WTC11 (cell line): ENCODE results near the gene MGRN1. TPM values are rescaled to one million over a fixed set of nuclear protein-coding genes. Genes with fewer than 3 reads are reported as not detected.

ENCODE experiments used
- ATAC-seq: fragments of 200-7000 bp; cut with Tn5 transposase; 2 replicates; pipeline ENCODE4 v1.10.0; 2021; ENCODE audit warnings: mild to moderate bottlenecking, moderate library complexity
- CTCF ChIA-PET: fragments of 300-600 bp; sonication (Branson Sonifier 250); formaldehyde crosslinking; loops from one replicate; lab custom pipeline; 2021; ENCODE audit warnings: antibody characterized with exemption; lab: Charles Lee
- POLR2A ChIA-PET: fragments of 350-600 bp; sonication (Branson Sonifier 250); formaldehyde crosslinking; loops from one replicate; lab custom pipeline; 2021; ENCODE audit warnings: antibody characterized with exemption; lab: Charles Lee
- DNase-seq: peaks from one replicate; pipeline ENCODE4 v3.0.0; 2021; ENCODE audit warnings: low spot score
- H3K27ac Mint-ChIP-seq: 2 replicates; pipeline ENCODE4 v1.8.0; 2021; ENCODE audit warnings: mixed read lengths
- H3K27me3 Mint-ChIP-seq: 2 replicates; pipeline ENCODE4 v1.8.0; 2021; ENCODE audit warnings: low read depth, mild to moderate bottlenecking, moderate library complexity, mixed read lengths
- H3K36me3 Mint-ChIP-seq: 2 replicates; pipeline ENCODE4 v1.8.0; 2021; ENCODE audit warnings: mixed read lengths
- H3K4me1 Mint-ChIP-seq: 2 replicates; pipeline ENCODE4 v1.8.0; 2022; ENCODE audit warnings: mixed read lengths
- H3K4me3 Mint-ChIP-seq: 2 replicates; pipeline ENCODE4 v1.8.0; 2021; ENCODE audit warnings: mild to moderate bottlenecking, moderate library complexity, mixed read lengths
- H3K9me3 Mint-ChIP-seq: 2 replicates; pipeline ENCODE4 v1.8.0; 2021; ENCODE audit warnings: mixed read lengths
- AR ChIP-seq: fragments of 250-450 bp; sonication (Bioruptor Pico); IDR thresholded peaks from 2 replicates; pipeline ENCODE4 v1.9.0; 2021; ENCODE audit warnings: mild to moderate bottlenecking
- ARID4B ChIP-seq: sonication (generic); formaldehyde crosslinking; IDR thresholded peaks from 2 replicates; pipeline ENCODE4 v1.8.0; 2023; ENCODE audit warnings: missing genetic modification reagents, mild to moderate bottlenecking, borderline replicate concordance
- ATF2 ChIP-seq: sonication (generic); formaldehyde crosslinking; IDR thresholded peaks from 2 replicates; pipeline ENCODE4 v1.8.1; 2022; ENCODE audit warnings: low read depth, missing genetic modification reagents, borderline replicate concordance
- ATF3 ChIP-seq: sonication (generic); formaldehyde crosslinking; conservative IDR thresholded peaks from 2 replicates; pipeline ENCODE4 v1.8.1; 2022; ENCODE audit warnings: mild to moderate bottlenecking, missing genetic modification reagents
- ATF6 ChIP-seq: sonication (generic); formaldehyde crosslinking; IDR thresholded peaks from 2 replicates; pipeline ENCODE4 v1.8.1; 2023; ENCODE audit warnings: mild to moderate bottlenecking, missing genetic modification reagents
- CREM ChIP-seq: sonication (generic); formaldehyde crosslinking; IDR thresholded peaks from 2 replicates; pipeline ENCODE4 v1.8.1; 2022; ENCODE audit warnings: mild to moderate bottlenecking, missing genetic modification reagents, moderate library complexity
- E2F5 ChIP-seq: sonication (generic); formaldehyde crosslinking; IDR thresholded peaks from 2 replicates; pipeline ENCODE4 v1.8.1; 2022; ENCODE audit warnings: mild to moderate bottlenecking, moderate library complexity, missing genetic modification reagents
- HMGA2 ChIP-seq: fragments of 250-450 bp; sonication (Bioruptor Pico); IDR thresholded peaks from 2 replicates; pipeline ENCODE4 v1.4.0; 2021; ENCODE audit warnings: mild to moderate bottlenecking, moderate library complexity
- IRF2 ChIP-seq: sonication (generic); formaldehyde crosslinking; IDR thresholded peaks from 2 replicates; pipeline ENCODE4 v1.8.0; 2022; ENCODE audit warnings: low read depth, missing genetic modification reagents, borderline replicate concordance
- JUN ChIP-seq: sonication (generic); formaldehyde crosslinking; IDR thresholded peaks from 2 replicates; pipeline ENCODE4 v1.8.0; 2023; ENCODE audit warnings: mild to moderate bottlenecking, missing genetic modification reagents
- MYBL2 ChIP-seq: sonication (generic); formaldehyde crosslinking; IDR thresholded peaks from 2 replicates; pipeline ENCODE4 v1.8.1; 2023; ENCODE audit warnings: mild to moderate bottlenecking, moderate library complexity, missing genetic modification reagents
- NFE2L1 ChIP-seq: sonication (generic); formaldehyde crosslinking; IDR thresholded peaks from 2 replicates; pipeline ENCODE4 v1.8.1; 2023; ENCODE audit warnings: missing genetic modification reagents
- NFYB ChIP-seq: sonication (generic); formaldehyde crosslinking; conservative IDR thresholded peaks from 2 replicates; pipeline ENCODE4 v1.8.0; 2022; ENCODE audit warnings: low read depth, missing genetic modification reagents
- NR1H2 ChIP-seq: sonication (generic); formaldehyde crosslinking; IDR thresholded peaks from 2 replicates; pipeline ENCODE4 v1.9.0; 2021; ENCODE audit warnings: mild to moderate bottlenecking, moderate library complexity, missing genetic modification reagents
- PRRX2 ChIP-seq: fragments of 250-450 bp; sonication (Bioruptor Pico); IDR thresholded peaks from 2 replicates; pipeline ENCODE4 v1.8.0; 2021; ENCODE audit warnings: mild to moderate bottlenecking
- SP1 ChIP-seq: sonication (generic); formaldehyde crosslinking; conservative IDR thresholded peaks from 2 replicates; pipeline ENCODE4 v1.8.1; 2022; ENCODE audit warnings: missing genetic modification reagents
- TP53 ChIP-seq: sonication (generic); formaldehyde crosslinking; IDR thresholded peaks from 2 replicates; pipeline ENCODE4 v1.8.1; 2023; ENCODE audit warnings: mild to moderate bottlenecking, missing genetic modification reagents
- ZNF219 ChIP-seq: sonication (generic); formaldehyde crosslinking; IDR thresholded peaks from 2 replicates; pipeline ENCODE4 v1.8.0; 2023; ENCODE audit warnings: missing genetic modification reagents, mild to moderate bottlenecking, borderline replicate concordance
- total RNA-seq: library from RNA; stranded (reverse); gene quantifications from 3 replicates; pipeline ENCODE4 v1.2.3, GENCODE V29; 2021

Gene MGRN1
- total RNA-seq, 1 experiment from 2014 or later, result 88.8 TPM

- Mint-ChIP-seq H3K4me3 (no peak overlapping the region), H3K4me1 (no peaks in the 10 kb centered on the region), H3K36me3 (peaks cover 9% of the 10 kb centered on the region), H3K27me3 (no peaks in the 10 kb centered on the region), H3K9me3 (no peaks in the 10 kb centered on the region), H3K27ac (0 out of 2 replicates have a peak overlapping the region, but pooled peaks have one; percentile 49)
- no peak for DNase-seq
- ChIA-PET CTCF (interaction anchor here (1.7 kb wide), 1 partner anchor 61 kb away, joined by 3 read pairs; the partner anchor contains the start of gene MGRN1), POLR2A (no interaction called here)
- TF ChIP-seq ATF6 (CRISPR knock-in tag), result no peak
- no peak for TF ChIP-seq IRF2 (CRISPR knock-in tag)
- no peak for TF ChIP-seq NFYB (CRISPR knock-in tag)
- TF ChIP-seq TP53, result no peak
- no peak for TF ChIP-seq PRRX2
- no peak for TF ChIP-seq NR1H2 (CRISPR knock-in tag)
- TF ChIP-seq HMGA2, result no peak
- TF ChIP-seq AR (CRISPR knock-in tag), result no peak
- TF ChIP-seq ATF3 (CRISPR knock-in tag), result no peak
- no peak for TF ChIP-seq E2F5 (CRISPR knock-in tag)
- ATAC-seq, result no peak
These were observed 60.7 kb downstream of the MGRN1 start for GRCh38 chr16:4685292-4685691.

GRCh38 chr16:4685776-4686496 lies 61.3 kb downstream of the MGRN1 start:
- DNase-seq, result no peak
- Mint-ChIP-seq H3K4me1 (no peaks in the 10 kb centered on the region), H3K4me3 (no peak overlapping the region), H3K9me3 (no peaks in the 10 kb centered on the region), H3K27me3 (no peaks in the 10 kb centered on the region), H3K27ac (no peak overlapping the region), H3K36me3 (peaks cover 9% of the 10 kb centered on the region)
- POLR2A ChIA-PET, result no interaction called here
- ATAC-seq, result no peak
- CTCF ChIA-PET, result interaction anchor here (0.5 kb wide), 1 partner anchor 46 kb away, joined by 3 read pairs; no protein-coding TSS in a partner anchor
- TF ChIP-seq ARID4B (CRISPR knock-in tag) (no peak), ZNF219 (CRISPR knock-in tag) (no peak), ATF6 (CRISPR knock-in tag) (no peak), NFE2L1 (CRISPR knock-in tag) (no peak), ATF2 (no peak), MYBL2 (CRISPR knock-in tag) (no peak), ATF3 (CRISPR knock-in tag) (no peak), SP1 (CRISPR knock-in tag) (no peak), CREM (no peak), JUN (no peak)
